GM08714 (cell line): Measurements from ENCODE around the gene ADIRF.
"Not testable (repeated sequence)": the region's sequence is repeated elsewhere in the genome, so short reads cannot be mapped to it uniquely, and the experiment has no call there.

Source experiments
- H3K4me3 ChIP-seq: fragments of 200-500 bp; sonication (Bioruptor generic); 2 replicates; pipeline ENCODE4 v1.5.1; 2014; ENCODE audit warnings: mild to moderate bottlenecking, low read length, inconsistent platforms
- ZNF274 ChIP-seq: IDR thresholded peaks from 2 replicates; pipeline ENCODE4 v1.6.1; 2012; ENCODE audit warnings: mild to moderate bottlenecking, low read depth, low read length

The ADIRF gene

DNA sequence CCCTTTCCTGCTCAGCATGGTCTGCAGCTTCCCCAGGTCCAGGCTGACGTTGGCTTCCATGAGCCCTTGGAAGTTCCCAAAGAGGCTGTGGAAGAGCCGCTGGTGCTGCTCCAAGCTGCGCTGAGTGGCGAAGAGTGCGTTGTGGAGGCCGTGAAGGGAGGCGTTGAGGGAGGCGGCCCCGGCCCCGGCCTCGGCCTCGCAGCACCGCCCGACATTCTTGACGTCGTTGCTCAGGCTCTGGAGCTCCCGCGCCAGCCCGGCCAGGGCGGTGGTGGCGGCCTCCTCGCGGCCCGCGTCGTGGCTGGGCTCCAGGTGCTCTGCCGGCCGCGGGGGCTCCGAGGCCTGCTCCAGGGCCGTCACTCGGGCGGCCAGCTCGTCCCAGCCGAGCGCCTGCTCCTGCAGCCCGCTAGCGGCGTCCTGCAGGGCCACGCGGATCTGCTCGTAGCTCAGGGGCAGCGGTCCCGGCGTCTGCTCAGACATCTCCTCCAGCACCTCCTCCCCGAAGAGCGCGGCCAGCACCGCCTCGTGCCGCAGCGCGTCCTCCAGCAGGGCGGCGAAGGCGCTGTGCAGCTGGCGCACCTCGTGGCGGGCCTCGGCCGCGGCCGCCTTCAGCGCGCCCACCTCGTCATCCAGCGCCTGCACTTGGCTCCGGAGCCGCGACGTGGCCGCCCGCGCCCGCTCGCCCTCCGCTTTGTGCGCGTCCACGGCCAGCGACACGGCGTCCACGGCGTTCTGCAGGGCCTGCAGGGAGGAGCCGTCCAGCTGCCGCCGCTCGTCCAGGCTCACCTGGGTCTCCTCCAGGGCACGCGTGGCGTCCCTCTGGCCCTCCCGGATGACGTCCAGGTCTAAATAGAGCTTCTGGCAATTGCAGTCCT is 25.6 kb upstream of the ADIRF start:
- no peak overlapping the region for H3K4me3 ChIP-seq
- TF ChIP-seq ZNF274: no peak

DNA sequence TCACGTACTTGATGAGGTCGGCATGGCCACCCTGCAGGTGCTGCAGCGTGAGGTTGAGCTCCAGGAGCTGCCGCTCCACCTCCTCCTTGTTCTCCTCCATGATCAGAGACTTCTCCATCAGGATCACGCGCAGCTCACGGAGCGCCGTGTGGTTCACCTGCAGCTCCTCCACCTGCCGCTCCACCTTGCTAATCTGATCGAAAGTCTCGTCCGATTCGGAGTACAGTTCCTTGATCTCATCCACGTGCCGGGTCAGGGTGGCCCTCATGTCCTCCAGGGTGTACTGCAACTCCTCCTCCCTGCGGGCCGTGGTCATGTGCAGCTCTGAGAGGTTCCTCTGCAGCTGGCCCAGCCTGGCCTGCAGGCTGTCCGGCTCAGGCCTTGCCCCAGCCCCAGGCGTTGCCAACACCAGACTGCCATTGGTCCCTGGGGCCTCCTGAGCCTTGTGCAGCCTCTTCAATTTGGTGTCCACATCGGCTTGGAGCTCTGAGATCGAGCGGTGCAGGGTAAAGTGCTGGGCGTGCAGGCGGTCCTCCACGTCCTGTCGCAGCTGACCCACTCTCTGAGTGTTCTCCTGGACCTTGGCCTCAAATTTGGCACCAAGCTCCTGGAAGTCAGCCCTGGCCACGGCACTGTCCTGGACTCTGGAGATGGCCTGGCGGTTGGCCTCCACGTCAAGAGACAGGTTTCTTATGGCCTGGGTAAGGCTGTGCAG is 24.8 kb upstream of the ADIRF start:
- H3K4me3 ChIP-seq: no peak overlapping the region
- TF ChIP-seq ZNF274: no peak

DNA sequence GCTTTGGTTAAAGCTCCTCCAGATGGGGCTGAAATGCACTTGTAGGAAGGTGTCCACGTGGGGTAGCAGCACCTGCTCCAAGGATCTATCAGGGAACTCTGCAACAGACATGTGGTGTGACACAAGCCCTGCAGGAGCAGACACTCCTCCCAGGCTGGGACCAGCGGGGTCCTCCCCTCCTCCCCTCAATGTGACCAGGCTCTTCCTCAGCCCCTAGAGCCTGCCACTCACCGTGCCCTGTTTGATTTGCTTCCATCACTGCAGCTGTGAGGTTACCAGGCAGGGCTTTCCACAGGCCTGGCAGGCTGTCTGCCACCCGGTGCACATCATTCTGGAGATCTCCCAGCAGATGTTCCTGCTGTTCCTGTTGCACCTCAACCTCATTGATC is 24.3 kb upstream of the ADIRF start:
- no peak for TF ChIP-seq ZNF274
- no peak overlapping the region for H3K4me3 ChIP-seq

DNA sequence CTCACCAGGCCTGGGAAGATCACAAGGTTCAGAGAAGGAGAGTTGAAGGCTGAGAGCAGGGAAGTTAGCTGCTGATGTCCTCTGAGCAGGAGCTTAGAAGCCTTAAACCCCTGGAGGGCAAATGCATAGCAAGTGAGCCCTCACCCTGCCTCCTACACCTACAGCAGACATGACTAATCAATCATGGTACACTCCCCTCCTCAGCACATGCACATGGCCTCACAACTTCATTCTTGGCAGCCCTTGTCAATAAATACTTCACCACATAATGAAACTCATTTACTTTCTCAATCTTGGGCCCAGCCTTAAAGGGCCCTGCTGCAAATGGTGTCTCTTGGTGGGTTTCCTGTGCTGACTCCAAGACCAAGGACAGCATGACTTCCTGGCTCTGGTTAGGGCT is 23.8 kb upstream of the ADIRF start:
- no peak overlapping the region for H3K4me3 ChIP-seq
- TF ChIP-seq ZNF274: no peak

DNA sequence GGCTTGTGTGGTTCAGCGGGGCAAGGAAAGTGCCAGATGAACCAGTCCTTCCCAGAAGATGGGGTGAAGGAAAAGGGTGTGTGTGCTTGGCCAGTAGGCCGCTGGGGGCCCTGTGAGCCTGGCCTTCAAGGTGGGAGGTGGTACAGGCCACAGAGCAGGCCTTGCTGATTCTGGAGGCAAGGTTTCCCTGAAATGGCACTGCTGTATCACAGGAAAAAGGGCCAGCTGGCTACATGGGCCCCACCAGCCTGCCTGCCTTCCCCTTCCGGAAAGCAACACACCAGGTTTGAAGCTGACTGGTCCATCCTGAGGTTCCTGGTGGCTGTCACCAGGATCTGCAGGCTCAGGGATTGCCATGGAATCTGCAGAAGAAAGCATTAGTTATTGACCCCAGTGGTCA is 23.4 kb upstream of the ADIRF start:
- no peak overlapping the region for H3K4me3 ChIP-seq

DNA sequence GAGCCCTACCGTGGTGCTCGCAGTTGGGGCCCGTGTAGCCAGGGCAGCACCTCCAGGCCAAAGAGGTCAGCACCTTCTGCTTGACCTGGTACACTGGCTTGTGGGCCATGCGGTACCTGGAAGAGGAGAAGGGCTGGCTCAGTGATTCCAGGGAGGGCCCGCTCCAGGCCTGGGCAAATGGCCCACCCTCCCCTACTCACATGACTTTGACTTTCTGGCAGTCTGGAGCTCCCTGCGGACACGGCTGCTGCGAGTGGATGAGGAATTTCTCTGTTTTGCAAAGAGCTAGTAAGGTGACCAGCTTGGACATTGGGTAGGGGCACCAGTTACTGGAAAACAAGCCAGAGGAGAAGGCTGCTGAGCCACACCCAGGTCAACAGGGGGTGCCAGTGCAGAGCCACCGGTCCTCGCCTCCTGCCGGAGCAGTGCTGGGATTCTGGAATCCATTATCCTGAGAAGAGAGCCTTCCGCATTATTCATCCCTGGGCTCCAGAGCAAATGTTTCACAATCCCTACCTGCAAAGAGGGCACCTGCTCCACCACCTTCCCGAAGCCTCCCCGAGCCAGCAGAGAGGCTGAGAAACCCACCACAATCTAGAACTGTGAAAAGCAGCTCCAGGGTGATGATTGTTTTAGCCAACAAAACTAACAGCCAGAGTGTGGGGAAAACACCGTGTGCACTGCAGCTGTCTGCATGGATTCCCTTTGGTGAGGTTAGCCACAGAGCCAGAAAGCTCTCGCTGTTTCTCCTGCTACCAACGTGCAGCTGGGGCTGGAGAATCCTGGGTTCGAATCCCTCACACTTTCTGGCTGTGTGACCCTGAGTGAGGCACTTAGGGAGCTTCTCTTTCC is 22.7 kb upstream of the ADIRF start:
- TF ChIP-seq ZNF274: no peak
- no peak overlapping the region for H3K4me3 ChIP-seq

More for the DNA sequence above, 23.4 kb upstream of the ADIRF start:
- TF ChIP-seq ZNF274: no peak

DNA sequence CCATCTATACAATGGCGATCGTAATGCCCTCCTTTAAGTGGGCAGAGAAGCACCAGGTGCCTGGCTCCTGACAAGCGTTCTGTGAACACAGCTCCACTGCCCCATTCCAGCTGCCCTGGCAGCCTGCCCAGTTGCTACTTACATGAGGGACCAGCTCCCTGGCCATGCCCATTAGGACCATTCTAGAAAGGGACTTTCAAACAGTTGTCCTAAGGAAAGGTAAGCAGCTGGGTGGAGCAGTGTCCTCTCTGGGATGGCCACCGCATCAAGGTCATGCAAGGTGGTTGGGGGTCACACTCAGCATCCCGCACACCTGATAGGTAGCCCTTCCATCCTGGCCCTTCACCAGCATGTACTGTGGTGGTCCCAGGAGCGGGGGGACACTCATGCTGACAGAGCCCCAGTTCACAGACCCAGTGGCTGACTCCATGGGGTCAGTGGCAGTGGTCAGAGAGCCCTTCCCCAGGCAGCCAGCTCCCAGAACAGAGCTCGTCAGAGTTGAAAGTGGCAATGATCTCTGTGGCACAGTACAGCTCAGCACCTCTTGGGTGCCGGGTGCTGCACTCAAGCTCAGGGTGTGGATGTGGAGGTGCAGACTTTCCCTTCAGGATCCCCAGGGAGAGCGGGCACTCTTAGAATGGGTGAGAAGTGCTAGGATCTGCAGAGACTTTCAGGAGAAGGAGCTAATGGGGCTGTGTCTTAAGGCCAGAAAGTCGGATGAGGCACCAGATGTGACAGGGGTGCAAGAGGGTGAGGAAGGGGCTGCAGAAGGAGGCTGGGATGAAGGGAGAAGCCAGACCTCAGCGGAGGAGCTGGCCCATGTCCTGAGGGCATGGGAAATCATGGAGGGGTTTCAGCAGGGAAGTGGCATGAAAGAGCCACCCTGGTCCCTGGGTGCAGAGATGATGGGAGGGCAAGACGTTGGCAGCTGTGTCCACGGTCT is 21.8 kb upstream of the ADIRF start:
- TF ChIP-seq ZNF274: no peak

DNA sequence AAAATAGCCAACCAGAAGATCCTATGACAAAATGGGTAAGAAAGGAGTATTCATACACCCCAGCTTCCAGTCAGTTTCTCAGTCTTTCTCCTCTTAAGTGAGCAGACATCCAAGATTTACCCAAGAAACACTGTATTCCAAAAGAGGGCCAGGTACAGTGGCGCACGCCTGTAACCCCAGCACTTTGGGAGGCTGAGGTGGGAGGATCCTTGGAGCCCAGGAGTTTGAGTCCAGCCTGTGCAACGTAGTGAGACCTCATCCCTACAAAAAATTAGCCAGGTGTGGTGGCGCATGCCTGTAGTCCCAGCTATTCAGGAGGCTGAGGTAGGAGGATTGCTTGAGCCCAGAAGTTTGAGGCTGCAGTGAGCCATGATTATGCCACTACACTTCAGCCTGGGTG is 20.5 kb upstream of the ADIRF start:
- H3K4me3 ChIP-seq: not testable (repeated sequence)

More for the DNA sequence above, 21.8 kb upstream of the ADIRF start:
- no peak overlapping the region for H3K4me3 ChIP-seq

DNA sequence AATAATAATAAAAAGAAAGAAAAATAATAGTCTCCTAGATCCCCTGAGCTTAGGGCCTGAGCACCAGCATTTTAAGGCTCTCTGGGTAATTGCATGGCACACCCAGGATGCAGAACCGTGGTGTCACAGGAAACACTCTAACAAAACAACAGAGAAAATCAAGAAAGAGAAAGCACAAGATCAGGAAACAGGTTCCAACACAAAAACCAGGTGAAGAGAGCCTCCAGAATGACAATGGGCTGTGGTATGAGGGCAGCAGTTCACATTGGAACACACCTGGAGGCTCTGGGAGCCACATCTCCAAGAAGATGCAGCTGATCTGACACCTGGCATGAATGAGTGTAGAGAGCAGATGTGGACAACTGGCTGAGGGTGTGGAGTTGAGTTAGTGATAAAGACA is 17.9 kb upstream of the ADIRF start:
- H3K4me3 ChIP-seq: no peak overlapping the region
- TF ChIP-seq ZNF274: no peak

DNA sequence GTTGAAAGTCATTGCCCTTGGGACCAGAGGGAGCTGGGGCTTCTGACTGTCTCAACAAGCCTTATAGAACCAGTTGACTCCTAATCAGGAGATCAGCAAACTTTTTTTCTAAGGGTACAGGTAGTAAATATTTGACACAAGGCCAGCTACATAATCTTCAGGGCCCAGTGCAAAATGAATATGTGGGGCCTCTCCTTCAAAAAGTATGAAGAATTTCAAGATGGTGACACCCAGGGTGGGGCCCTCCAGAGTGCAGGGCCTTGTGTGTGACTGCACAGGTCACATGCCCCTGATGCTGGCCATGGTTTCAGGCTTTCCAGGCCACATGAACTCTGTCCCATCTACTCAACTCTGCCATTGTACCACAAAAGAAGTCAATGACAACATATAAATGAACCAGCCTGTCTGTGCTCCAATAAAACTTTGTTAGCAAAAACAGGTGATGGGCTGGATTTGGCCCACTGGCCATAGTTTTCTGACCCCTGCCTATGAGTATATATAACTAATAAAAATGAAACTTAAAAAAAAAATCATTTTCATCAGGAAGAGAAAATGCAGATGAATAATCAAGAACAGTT is 17.0 kb upstream of the ADIRF start:
- H3K4me3 ChIP-seq: no peak overlapping the region
- TF ChIP-seq ZNF274: no peak

DNA sequence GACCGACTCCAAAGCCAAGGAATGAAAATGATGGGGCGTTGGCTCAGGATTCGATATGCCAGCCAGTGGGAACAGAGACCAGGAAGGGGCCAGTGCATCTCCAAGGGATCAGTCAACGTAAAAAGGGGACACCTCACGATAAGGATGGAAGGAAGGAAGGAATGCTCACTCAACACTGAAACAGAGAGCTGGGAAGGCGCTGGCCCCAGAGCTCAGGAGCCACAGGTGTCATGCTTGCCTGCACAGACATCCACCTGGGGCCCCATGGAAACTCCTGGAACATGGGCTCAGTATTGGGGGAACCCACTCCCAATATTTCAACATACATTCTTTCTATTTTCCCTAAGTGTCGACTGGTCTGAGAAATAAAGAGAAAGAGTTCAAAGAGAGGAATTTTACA is 16.2 kb upstream of the ADIRF start:
- TF ChIP-seq ZNF274: no peak
- H3K4me3 ChIP-seq: no peak overlapping the region

DNA sequence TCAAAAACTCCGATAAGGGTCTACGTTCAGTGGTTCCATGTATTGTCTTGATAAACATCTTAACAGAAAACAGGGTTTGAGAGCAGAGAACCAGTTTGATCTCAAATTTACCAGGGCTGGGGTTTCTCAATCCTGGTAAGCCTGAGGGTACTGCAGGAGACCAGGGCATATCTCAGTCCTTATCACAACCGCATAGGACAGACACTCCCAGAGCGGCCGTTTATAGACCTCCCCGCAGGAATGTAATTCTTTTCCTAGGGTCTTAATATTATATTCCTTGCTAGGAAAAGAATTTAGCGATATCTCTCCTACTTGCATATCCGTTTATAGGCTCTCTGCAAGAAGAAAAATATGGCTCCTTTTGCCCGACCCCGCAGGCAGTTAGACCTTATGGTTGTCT is 15.6 kb upstream of the ADIRF start:
- not testable (repeated sequence) for H3K4me3 ChIP-seq
